Activated naive CD4-positive, alpha-beta T cell treated with Interleukin-2 at 50 U/mL for 16 hours (primary cell): ENCODE measurements around the gene GLA.

Source experiments
- DNase-seq: peaks from one replicate; pipeline ENCODE4 v3.0.0-alpha.2; 2020

GLA gene

DNA sequence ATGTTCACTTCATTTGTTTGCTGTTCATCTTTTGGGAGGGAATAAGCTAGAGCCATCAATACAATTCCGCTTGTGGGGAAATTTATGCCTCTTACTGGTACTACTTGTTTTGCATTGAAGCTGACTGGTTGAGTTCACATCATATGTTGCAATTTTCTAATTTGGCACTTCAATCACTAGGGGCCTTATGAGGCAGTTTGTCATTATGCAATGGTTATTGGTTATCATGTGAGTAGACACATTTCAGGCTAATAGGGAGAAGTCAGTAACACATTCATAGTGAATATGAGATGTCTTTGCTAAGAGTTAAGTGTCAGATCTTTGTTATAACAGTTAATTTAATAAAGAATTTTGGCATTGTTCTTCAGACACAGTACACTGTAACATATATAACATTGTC lies 11.9 kb downstream of the GLA start:
- no peak for DNase-seq

DNA sequence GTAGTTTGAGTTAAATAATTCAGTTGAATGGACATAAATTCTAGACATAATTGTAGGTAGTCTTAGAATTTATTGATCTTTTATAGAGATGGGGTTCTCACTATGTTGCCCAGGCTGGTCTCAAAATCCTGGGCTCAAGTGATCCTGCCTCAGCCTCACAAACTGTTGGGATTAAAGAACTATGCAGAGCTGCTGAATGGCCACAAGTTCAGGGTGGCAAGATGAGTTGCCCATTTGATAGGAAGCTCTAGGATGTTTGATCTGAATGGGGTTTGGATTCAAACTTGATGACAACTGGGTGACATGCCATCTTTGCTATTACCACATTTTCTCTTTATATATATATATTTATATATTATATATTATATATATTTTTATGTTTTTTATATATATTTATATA lies 13.4 kb downstream of the GLA start:
- no peak for DNase-seq

DNA sequence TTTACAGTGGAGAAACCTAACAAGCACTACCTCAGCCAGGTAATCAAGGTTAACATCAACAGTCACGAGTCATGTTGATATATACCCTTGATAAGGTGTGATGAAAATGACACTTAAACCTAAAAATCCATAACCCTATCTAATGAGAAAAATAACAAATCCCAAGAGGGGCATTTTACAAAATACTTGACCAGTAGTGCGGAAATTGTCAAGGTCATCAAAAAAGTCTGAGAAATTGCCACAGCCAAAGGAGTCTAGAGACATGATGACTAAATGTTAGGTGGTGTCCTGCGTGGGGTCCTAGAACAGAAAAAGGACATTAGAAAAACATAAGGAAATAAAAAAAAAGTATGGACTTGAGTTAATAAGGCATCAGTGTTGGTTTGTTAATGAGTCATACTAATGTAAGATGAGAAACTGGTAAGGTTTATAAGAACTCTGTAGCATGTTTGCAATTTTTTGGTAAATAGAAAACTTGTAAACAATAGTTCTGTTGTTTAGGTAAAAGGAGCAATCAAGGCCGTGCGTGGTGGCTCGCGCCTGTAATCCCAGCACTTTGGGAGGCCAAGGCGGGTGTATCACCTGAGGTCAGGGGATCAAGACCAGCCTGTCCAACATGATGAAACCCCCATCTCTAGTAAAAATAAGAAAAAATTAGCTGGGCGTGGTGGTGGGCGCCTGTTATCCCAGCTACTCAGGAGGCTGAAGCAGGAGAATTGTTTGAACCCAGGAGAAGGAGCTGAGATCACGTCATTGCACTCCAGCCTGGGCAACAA lies 14.0 kb downstream of the GLA start:
- no peak for DNase-seq

DNA sequence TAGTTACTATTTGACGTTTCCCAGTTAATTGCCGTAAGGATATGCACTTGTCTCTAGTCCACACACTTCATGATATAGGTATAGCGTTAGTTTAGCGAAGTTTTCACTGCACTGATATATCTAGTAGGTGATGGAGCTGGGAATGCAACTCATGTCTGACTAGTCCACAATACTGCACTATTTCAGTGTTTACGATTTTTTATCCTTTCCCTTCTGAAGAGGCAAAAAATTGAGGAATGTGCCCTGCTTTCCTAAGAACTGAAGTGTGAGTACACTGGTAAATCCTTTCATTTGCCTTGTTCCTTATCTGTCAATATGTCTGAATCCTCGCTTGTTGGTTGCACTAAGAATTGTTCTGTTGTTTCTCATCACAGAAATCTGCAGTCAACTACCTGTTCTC lies 15.9 kb downstream of the GLA start:
- no peak for DNase-seq

DNA sequence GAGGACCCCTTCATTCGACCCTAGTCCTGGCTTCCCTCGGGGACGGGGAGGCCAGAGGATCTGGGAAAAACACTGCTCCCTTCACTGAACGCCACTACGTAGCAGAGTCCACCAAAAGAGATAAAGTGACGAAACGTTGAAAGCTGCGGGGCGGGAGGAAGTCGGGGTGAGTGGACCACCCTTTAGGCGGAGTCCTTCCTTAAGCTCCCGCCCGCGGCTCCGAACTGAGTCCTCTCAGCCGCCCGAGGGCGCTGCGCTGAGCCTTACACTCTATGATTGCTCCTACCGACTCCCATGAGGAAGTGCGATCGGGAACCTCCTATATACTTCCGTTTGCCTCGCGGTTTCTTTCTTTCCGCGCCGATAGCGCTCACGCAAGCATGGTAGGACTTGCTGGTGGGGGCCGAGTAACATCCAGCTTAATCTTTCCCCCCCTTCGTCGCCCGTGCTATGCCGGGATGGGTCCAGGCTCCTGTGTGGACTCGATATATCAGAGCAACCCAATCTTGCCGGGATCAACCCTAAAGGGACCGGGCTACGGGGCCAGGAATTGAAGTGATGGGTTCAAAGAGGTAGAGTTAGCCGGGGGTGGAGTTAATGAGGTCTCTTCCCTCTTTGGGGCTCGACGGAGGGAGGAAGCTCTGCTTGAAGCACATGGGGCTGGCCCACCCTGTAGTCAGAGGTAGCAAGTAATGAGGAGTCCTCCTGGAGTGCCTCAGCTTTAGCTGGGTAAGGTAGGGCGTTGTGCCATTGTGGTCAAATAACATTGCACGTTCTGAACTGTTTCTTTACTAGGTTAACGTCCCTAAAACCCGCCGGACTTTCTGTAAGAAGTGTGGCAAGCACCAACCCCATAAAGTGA lies 16.8 kb downstream of the GLA start, which contains the start of gene RPL36A:
Gene RPL36A, plus strand, starts transcription at position 348 of the 862 bp plus-strand sequence. Its CDS starts 33 bp downstream, at position 381.
- DNase-seq: peak; percentile 85

DNA sequence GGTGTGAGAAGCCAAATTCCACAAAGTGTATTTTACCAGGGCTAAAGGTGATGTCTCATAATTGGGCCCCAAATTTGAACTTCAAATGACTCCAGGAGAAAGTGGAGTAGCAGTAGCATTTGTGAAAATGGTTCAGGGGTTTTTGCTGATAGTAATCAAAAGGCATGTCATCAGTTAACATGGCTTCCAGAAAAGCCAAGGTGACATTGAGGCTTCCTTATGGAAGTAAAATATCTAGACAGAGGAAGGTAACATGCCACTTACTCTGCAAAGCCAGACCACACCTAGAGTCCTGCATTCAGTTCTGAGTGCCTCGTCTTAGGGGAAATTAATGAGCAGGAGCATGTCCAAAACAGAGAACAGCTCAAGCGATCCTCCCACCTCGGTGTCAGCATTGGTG lies 19.1 kb downstream of the GLA start:
- DNase-seq: no peak

DNA sequence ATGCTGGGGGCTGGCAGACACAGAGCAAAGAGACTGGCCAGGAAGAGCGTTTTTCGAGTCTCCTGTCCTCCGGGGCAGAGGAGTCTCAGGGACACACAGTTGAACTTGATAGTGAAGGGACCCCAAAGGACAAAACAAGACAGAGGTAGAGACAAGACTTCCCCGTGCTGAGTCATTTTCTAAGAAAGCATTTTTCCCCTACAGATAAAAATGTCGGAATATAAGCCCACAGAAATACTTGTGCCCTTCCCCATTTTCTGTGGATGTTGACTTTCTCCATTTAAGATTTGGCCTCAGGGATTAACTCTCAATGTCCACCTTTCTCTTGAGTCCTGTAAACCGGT lies 21.2 kb downstream of the GLA start:
- no peak for DNase-seq

DNA sequence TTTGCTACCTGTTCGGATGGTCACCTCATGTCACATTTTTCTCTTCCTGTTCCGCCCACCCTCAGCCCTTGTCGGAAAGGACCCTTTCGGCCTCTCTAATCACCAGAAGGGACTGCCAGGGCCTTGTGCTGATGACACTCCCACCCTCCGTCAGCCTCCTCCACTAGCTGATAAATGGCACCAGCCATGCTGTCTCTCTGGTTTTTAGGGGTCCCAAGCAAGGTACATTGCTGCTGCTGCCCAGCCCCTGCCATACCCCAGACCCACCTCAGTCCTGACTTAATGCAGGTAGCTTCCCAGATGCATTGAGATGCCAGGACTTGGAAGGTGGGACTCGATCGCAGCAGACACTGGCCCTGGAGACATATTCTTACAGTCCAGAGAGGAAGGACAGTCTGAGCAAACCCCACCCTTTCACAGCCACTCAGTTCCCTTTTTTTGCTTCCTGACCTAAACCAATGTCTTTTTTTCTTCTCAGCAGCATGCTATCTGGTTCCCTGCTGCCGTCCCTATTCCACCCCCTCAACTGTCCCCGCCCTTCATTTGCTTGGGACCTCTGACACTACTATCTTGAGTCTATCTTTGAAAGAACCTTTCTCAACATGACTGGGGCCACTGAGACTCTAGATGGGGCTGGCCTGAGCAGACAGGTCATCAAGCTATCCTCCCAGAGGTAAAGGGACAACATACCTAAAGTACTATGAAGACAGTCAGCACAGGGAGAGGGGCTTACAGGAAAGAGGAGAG lies 21.8 kb downstream of the GLA start, which contains the start of gene BTK:
Gene BTK, minus strand, starts transcription at position 397 of the 747 bp plus-strand sequence. CDS start 10,907 bp downstream, outside the sequence.
- no peak for DNase-seq

DNA sequence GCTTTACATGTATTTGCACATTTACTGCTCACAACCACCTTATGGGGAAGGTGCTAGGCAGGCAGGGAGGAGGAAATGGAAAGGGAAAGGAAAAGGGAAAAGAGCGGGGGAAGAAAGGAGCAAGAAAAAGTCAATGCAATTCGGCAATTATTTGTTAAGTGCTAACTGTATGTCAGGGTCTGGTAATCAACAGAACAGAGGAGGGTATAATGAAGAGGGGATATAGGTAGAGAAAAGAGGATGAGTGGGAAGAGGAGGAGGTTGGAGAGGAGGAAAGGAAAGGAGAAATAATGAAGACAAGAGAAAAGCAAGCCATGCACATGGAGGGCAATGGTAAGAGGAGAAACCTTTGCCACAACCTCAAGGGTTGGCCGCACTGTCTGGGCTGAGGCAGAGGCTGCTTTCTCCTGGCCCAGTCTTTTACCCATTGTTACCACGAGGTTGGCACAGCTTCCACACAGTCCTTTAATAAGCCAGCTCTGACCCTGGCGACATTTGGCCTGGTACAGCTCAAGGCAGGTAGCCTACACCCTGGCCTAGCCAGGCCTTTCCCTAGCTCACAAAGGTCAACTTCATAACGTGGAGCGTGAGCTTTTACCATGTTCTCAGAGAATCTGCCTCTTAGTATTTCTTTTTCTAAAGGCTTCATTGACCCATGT lies 22.6 kb downstream of the GLA start:
- DNase-seq: no peak

DNA sequence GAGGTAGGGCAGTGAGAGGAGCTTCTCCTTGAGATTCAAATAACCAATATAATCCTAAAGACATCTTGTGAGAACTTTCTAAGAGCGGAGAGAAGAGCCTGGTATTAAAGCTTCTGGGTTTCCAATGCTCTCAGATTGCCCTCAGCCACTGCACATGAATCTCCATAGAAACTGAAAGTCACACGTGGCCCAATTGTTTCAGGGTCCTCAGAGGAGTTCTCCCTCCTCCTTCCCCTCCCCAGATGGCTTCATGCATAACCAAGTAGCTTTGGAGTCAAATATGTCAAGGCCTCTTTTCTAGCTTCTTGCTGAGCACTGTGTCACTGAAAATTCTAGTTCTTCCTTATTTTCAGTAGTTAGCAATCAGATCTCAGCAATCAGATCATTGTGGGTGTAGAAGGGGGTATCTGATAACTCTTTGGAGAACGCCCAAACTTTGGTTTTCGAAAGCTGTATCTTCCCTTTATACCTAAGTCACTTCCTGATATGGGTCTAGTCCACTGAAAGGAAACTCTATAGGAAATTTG lies 24.0 kb downstream of the GLA start:
- DNase-seq: no peak

DNA sequence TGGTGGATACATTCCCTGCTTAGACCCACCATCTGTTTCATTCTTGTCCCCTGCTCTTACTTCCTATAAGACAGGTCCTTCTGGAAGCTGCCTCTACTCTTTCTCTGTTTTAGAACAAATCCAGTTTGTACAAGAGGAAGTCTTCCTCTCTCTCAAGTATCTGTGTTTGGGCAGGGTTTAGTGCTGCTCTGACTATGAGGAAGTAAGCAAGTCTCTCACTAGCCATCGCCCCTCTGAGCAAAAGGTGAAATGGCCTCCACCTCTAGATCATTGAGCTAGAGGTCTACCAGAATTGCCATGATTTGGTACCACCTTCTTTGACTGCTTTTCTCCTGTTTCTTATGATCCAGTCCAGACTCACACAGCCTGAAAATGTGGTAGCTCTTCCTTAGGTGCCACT lies 30.2 kb downstream of the GLA start:
- no peak for DNase-seq

DNA sequence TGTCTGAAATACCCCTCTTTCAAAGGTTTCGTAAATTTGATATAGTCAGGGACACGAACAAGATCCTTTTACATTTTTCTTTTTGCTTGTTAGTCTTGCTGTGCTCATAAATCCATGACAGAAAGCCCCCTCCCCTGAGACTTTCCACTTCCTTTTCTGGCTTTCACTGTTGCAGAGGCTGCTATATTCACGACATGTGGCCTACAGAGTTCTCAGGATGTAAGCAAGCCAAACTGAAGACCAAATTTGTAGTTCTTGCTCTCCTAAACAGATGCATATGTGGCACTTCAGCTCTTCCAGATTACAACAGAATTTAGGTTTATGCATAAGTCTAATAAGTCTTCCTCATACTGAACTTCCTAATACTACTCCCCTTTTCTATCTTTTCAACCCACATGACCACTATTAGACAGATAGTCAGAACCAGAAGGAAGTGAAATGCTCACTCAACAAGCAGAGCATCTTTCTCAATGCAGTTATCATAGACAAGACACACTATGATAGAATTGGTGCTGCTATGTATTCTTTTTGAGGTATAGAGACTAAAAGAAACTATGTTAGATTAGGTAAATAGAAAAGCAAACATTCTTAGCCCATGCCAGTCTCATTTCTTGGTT lies 36.7 kb downstream of the GLA start:
- no peak for DNase-seq

DNA sequence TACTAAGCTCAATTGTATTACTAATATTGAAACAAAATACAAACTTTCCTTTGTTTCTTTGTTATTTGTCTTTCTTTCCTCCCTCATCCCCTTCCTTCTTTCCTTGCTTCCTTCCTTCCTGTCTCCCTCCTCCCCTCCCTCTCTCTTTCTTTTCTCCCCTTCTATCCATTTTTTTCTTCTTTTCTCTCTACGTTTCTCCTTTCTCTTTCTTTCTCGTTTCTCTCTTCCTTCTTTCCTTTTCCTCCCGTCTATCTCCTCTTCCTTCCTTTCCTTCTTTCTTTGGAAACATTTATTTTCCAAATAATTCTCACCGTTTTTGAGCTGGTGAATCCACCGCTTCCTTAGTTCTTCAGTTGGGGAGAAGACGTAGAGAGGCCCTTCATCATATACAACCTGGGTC lies 38.0 kb downstream of the GLA start:
- no peak for DNase-seq

DNA sequence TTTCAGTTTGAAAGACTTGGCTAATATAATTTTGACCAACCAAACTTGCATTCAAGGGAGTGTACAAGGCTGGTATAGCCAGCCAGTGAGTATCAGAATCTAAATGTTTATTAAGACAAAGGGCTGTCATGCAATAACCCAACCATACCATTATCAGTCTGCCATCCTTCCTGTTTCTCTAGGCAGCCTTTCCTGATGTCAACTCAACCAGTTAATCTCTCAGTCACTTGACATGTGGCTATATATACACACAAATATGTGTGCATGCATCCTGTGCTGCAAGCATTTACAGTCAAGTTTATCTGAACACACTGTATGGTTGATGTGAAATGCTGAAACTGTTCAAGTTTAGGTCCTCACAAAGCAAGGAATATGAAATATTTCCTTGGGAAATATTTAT lies 38.9 kb downstream of the GLA start:
- no peak for DNase-seq

DNA sequence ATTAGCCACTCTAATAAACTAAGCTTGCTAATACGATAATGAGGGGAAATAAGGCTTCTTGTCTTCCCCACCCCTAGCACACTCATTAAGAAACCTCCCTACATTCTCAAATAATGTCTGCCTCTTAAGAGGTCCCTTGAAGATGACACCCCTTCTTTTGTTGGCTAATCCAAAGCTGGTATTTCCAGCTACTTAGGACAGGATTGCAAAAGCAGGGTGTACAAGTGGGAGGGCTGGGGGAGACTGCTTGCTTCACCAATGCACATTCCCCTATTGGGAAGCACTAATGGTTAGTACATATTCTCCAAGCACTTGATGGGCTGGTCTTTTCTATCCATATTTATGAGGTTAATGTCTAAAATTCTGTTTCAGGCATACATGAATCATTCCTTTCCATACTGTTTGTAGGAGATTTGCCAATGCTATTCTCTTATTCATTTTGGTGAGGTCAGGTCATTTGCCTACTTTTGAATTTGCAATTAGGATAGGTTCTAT lies 42.4 kb downstream of the GLA start:
- DNase-seq: no peak

DNA sequence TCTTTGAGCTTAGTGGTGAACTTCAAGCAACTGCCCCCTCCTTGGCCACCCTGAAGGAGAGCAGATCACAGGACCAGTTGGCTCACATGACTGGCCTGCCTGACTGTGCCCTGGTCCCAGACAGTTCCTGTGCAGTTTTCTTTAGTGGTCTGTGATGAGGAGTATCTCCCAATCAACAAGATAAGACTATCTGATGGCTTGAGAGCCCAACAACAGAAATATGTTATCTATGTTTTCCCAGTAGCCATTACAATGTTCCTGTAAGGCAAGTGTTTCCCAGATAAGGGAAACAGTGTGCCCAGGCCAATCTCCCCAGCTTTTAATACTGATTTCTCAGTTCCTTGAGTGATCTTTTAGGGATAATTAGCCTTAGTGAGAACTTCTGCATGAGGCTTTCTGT lies 45.0 kb downstream of the GLA start:
- no peak for DNase-seq

DNA sequence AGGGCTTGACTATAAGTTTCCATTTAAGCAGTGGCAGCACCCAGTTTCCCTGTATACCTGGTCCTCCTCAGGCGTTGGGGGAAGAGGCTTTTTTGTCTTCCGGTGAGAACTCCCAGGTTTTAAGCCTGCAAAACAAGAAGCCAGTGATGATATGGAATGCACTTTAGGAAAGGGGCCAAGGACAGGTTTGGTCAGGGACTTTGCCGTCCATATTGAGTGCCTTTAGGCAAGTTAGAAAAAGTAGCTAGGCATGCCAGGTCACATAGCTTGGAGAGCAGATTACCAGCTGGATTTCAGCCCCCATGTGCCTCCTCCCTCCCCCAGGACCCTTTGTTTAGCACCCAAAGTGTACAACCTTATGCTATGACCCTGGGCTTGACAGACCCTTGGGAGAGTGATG lies 45.6 kb downstream of the GLA start:
- DNase-seq: no peak

DNA sequence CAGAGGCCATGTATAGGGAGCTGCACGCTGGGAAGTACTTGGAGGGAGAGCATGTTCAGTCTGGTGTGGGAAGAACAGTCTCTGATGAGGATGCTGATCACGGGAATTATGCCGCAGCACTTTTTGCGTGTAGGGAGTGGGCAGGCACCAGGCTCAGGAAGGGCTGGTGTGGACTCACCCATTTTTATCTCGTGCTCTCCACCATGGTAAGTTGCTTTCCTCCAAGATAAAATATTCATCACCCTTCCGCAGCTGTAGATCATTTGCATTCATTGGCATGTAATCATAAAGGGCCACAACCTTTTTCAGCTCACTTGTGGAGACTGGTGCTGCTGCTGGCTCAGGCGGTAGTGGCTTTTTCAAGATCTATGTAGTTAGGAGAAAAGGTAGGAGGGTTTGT lies 47.3 kb downstream of the GLA start:
- DNase-seq: no peak

DNA sequence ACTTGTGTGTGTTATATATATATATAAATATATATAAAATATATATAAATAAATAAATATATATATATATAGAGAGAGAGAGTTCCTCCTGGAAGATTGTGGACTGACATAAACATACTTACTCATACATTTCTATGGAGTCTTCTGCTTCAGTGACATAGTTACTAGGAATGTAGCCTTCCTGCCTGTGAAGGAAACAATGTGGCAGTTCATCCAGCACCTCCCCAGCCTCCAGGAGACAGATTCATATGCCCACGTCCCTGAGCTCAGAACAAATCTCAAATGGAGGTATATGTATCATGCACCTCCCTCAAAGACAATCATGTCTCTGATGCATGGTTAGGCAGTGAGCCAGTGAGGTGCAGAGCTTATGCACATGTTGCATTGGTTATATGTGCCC lies 47.8 kb downstream of the GLA start:
- no peak for DNase-seq

DNA sequence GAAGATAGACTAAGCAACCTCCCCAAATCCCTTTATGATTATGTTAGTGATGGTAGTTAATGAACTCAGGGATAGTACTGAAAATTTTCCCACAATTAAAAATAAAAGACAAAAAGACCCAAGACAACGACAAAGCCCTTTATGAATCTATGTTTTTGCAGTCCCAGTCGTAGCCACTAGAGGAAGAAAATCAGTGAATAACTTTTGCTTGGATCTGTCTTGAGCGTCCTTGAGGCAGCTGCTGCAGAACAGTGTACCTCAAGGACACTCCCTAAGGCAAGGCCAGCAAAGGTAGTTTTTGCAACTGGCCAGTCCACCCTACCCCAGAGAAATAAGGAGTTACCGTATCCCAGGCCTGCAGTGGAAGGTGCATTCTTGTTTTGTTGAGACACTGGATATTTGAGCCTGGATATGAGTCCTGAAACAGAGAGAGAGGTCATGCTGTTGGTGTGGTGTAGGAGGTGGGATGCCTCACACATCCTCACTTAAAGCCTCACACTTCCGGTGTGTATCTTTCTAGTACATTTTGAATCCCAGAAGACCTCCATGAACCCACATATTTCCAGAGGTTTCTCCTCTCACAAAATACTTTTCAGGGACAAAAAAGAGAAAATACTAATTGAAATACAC lies 50.4 kb downstream of the GLA start:
- DNase-seq: no peak

DNA sequence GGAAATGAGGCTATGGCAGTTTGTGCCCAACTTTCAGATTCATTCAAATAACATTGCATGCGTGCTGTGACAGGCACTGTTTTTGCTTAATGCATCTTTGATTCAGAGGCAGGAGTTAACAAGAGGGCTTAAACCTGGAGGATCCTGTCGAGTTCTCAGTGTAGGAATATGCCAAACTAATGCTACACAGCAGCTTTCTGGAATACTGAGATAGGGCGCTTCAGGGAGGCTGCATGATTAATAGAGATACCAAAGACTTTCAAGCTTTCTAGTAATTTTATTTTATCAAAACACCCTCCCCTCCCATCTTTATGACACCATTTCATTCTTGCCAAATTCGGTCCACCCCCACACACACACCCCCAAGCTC lies 58.5 kb downstream of the GLA start:
- no peak for DNase-seq
